Measurements from ENCODE around the gene PSMD12.
A peak's percentile ranks its signal among the peaks of the same experiment; 100 is the strongest.

The PSMD12 gene

DNA sequence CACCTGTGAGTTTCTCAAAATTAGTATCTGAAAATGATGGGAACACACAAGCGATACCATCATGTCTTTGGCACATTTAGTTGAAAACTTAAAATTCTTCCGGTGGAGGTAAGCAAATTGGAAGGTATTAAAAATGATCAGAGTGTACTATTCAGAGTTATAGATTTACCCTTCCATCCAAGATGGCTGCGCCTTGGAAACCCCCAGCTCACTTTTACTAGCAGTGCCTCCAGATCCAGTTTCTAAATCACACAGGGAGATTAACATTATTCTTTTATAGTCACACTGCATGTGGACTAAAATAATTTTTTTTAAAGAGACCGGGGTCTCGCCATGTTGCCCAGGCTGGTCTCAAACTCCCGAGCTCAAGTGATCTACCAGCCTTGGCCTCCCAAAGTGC lies 25.7 kb upstream of the PSMD12 start:
- Histone ChIP-seq H3K36me3 (ENCODE audit: control insufficient read depth, low read length) (no peaks in the 10 kb centered on the region), H3K27ac (ENCODE audit: low read depth, low read length) (no peak overlapping the region), H3K27me3 (ENCODE audit: control insufficient read depth, low read length) (no peaks in the 10 kb centered on the region), H3K9me3 (ENCODE audit: control insufficient read depth, insufficient read depth, low read length) (no peaks in the 10 kb centered on the region), H3K4me3 (ENCODE audit: low read length) (no peak overlapping the region), H3K79me2 (ENCODE audit: control insufficient read depth, low read length) (peaks cover 24% of the 10 kb centered on the region), H3F3A (ENCODE audit: control insufficient read depth, insufficient read depth) (no peaks in the 10 kb centered on the region), H3K4me2 (ENCODE audit: low read length) (no peak overlapping the region), H3K9me2 (replicated peaks; ENCODE audit: control insufficient read depth, low read length) (no peaks in the 10 kb centered on the region), H4K20me1 (ENCODE audit: control insufficient read depth, insufficient read depth, low read depth, low read length) (no peaks in the 10 kb centered on the region), H3K4me1 (ENCODE audit: control insufficient read depth, low read length) (peaks cover 45% of the 10 kb centered on the region)
- TF ChIP-seq EZH2phosphoT487 (IDR thresholded peaks at IDR 0.05; ENCODE audit: borderline replicate concordance, low read length), result no peak
- TF ChIP-seq, protein P1, sequence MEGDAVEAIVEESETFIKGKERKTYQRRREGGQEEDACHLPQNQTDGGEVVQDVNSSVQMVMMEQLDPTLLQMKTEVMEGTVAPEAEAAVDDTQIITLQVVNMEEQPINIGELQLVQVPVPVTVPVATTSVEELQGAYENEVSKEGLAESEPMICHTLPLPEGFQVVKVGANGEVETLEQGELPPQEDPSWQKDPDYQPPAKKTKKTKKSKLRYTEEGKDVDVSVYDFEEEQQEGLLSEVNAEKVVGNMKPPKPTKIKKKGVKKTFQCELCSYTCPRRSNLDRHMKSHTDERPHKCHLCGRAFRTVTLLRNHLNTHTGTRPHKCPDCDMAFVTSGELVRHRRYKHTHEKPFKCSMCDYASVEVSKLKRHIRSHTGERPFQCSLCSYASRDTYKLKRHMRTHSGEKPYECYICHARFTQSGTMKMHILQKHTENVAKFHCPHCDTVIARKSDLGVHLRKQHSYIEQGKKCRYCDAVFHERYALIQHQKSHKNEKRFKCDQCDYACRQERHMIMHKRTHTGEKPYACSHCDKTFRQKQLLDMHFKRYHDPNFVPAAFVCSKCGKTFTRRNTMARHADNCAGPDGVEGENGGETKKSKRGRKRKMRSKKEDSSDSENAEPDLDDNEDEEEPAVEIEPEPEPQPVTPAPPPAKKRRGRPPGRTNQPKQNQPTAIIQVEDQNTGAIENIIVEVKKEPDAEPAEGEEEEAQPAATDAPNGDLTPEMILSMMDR (IDR thresholded peaks at IDR 0.05; ENCODE audit: low read depth, low read length, poor library complexity, severe bottlenecking), result no peak

DNA sequence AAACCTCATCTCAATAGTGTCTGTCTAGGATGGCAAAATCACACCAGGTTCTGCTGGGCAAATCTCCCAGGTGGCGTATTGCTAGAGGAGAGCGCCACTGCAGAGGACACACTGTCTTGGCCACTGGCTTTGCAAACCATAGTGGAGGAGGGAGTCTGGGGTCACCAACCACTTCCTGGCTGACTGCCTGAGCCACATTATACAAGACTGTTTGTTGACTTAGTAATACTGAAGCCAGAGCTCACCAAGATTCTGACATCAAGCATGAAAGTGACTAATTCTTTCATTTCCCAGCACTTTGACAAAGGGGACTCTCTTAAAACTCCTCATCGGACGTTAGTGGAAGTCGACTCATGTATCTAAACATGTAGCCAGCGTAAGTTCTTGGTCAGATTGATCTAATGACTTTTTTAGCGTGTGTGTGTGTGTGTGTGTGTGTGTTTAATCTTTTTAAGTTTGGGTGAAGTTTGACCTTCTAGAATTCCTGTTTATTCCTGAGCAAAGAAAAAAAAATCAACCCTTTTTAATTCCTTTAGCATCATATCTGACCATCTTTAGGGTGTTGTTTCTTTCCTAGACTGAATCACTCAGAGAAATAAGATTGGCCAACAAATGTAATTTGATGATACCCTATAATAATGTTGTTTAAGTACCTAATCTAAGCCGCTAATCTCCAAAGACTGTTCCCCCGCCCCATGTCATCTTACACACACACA lies 24.4 kb upstream of the PSMD12 start:
- Histone ChIP-seq H3K4me1 (ENCODE audit: control insufficient read depth, low read length) (peaks cover 47% of the 10 kb centered on the region), H3K27me3 (ENCODE audit: control insufficient read depth, low read length) (no peaks in the 10 kb centered on the region), H3K4me3 (ENCODE audit: low read length) (no peak overlapping the region), H3K79me2 (ENCODE audit: control insufficient read depth, low read length) (peaks cover 30% of the 10 kb centered on the region), H3K9me2 (replicated peaks; ENCODE audit: control insufficient read depth, low read length) (no peaks in the 10 kb centered on the region), H3K27ac (ENCODE audit: low read depth, low read length) (no peak overlapping the region), H3F3A (ENCODE audit: control insufficient read depth, insufficient read depth) (no peaks in the 10 kb centered on the region), H3K9me3 (ENCODE audit: control insufficient read depth, insufficient read depth, low read length) (no peaks in the 10 kb centered on the region), H3K4me2 (ENCODE audit: low read length) (peak overlapping the region; percentile 40), H4K20me1 (ENCODE audit: control insufficient read depth, insufficient read depth, low read depth, low read length) (no peaks in the 10 kb centered on the region), H3K36me3 (ENCODE audit: control insufficient read depth, low read length) (no peaks in the 10 kb centered on the region)
- TF ChIP-seq EZH2phosphoT487 (IDR thresholded peaks at IDR 0.05; ENCODE audit: borderline replicate concordance, low read length), result no peak
- TF ChIP-seq, protein P1 (IDR thresholded peaks at IDR 0.05; ENCODE audit: low read depth, low read length, poor library complexity, severe bottlenecking), result no peak

DNA sequence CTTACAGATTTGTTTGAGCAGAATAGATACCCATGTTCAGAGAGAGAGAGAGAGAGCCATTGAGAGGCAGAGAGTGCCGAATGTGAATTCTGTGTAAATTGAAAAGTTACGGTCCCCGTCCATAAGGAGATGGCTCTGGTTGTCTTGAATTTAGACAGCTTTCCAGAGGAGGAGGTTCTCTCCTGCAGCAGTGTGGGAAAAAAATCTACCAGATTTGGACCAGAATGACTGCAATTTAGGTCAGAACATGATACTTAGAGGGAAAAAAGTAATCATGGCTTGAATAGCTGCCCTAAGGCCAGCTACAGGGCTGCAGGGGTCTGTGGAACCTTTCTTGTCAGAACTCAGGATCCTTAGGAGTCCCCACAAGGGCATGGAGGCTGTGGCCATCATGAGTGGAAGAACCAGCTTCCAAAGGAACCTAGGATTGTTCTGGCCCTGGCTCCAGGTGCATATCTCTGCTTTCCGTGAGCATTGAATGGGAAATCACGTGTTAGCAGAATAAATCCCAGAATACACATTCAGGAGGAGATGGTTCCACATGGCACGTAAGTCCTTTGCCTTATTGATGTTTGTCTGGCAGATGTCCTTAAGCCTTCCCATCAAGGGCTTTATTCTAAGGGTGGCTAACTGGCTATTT lies 23.7 kb upstream of the PSMD12 start:
- H3K9me3 ChIP-seq (ENCODE audit: control insufficient read depth, insufficient read depth, low read length), result no peaks in the 10 kb centered on the region

More for the DNA sequence above, 23.7 kb upstream of the PSMD12 start:
- H4K20me1 ChIP-seq (ENCODE audit: control insufficient read depth, insufficient read depth, low read depth, low read length), result no peaks in the 10 kb centered on the region
- H3K4me2 ChIP-seq (ENCODE audit: low read length), result peak overlapping the region; percentile 40
- H3K36me3 ChIP-seq (ENCODE audit: control insufficient read depth, low read length), result no peaks in the 10 kb centered on the region
- no peaks in the 10 kb centered on the region for H3F3A ChIP-seq (ENCODE audit: control insufficient read depth, insufficient read depth)
- no peak overlapping the region for H3K27ac ChIP-seq (ENCODE audit: low read depth, low read length)
- no peaks in the 10 kb centered on the region for H3K27me3 ChIP-seq (ENCODE audit: control insufficient read depth, low read length)
- H3K79me2 ChIP-seq (ENCODE audit: control insufficient read depth, low read length), result peaks cover 33% of the 10 kb centered on the region
- no peak overlapping the region for H3K4me3 ChIP-seq (ENCODE audit: low read length)
- H3K4me1 ChIP-seq (ENCODE audit: control insufficient read depth, low read length), result peaks cover 47% of the 10 kb centered on the region
- no peaks in the 10 kb centered on the region for H3K9me2 ChIP-seq (replicated peaks; ENCODE audit: control insufficient read depth, low read length)
- TF ChIP-seq, protein P1 (IDR thresholded peaks at IDR 0.05; ENCODE audit: low read depth, low read length, poor library complexity, severe bottlenecking), result no peak
- TF ChIP-seq EZH2phosphoT487 (IDR thresholded peaks at IDR 0.05; ENCODE audit: borderline replicate concordance, low read length), result no peak
